IPS-20b (cell line): Measurements from ENCODE around the gene SLC8A2.
A peak's percentile ranks its signal among the peaks of the same experiment; 100 is the strongest.

Experiments
- H3K27ac ChIP-seq: one replicate; pipeline ENCODE4 v1.5.1; 2013; ENCODE audit warnings: low read length
- H3K27me3 ChIP-seq: 2 replicates; pipeline ENCODE4 v1.6.1; 2013; ENCODE audit warnings: mild to moderate bottlenecking, low read length, inconsistent platforms; ENCODE audit not compliant: insufficient read depth
- H3K36me3 ChIP-seq: 2 replicates; pipeline ENCODE4 v1.6.1; 2013; ENCODE audit warnings: low read depth, mild to moderate bottlenecking, inconsistent platforms, low read length, moderate library complexity; ENCODE audit not compliant: insufficient read depth
- H3K4me1 ChIP-seq: 2 replicates; pipeline ENCODE4 v1.6.1; 2013; ENCODE audit warnings: mild to moderate bottlenecking, control low read depth, inconsistent platforms, low read length, moderate library complexity; ENCODE audit not compliant: insufficient read depth
- H3K4me3 ChIP-seq: 2 replicates; pipeline ENCODE4 v1.5.1; 2013; ENCODE audit warnings: mild to moderate bottlenecking, low read length, inconsistent platforms
- H3K9ac ChIP-seq: 2 replicates; pipeline ENCODE4 v1.6.1; 2013; ENCODE audit warnings: low read depth, mild to moderate bottlenecking, inconsistent platforms, low read length, moderate library complexity
- H3K9me3 ChIP-seq: 2 replicates; pipeline ENCODE4 v1.6.1; 2013; ENCODE audit warnings: mild to moderate bottlenecking, low read depth, low read length, inconsistent platforms; ENCODE audit not compliant: insufficient read depth

SLC8A2 gene

DNA sequence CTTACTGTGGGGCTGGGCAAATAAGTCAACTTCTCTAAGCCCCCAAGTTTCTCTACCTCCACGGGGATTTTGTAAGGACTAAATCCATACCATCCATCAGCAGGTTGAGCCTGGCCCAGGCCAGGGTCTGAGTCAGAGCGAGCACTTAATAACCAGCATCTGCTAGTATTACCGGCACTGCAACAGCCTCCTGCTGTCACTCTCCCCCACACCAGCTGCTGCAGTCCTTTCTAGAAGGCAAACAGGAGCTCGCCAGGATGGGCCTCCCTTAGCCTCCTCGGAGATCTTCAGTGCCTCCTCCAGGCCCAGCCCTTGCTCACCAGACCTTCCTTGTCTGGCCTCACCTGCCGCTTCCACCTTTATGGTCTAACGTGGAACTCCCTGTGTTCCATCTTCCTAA lies 40.0 kb upstream of the SLC8A2 start:
- Histone ChIP-seq H3K27ac (no peak overlapping the region), H3K4me3 (no peak overlapping the region), H3K4me1 (peaks cover 3% of the 10 kb centered on the region; the same call in 1 of the 2 replicates), H3K9me3 (no peaks in the 10 kb centered on the region), H3K27me3 (no peaks in the 10 kb centered on the region), H3K9ac (no peak overlapping the region), H3K36me3 (no peaks in the 10 kb centered on the region)

DNA sequence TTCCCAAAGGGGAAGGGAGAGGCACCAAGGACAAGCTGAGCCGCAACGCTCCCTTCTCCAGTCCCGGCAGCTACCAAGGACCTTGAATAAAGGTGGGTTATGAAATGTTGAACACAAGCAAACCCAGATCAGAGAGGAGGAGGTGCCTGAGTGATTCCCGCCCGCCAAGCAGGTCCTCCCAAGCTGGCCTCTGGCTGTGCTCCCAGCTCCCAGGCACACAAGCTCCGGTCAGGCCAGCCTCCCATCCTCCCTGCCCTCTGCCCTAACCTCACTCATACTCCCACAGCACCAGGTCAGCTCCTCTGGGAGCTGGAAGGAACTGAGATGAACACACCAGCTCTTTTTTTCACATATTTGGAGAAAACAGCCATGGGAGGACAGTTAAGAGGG lies 39.4 kb upstream of the SLC8A2 start:
- Histone ChIP-seq H3K27me3 (no peaks in the 10 kb centered on the region), H3K36me3 (no peaks in the 10 kb centered on the region), H3K4me3 (no peak overlapping the region), H3K27ac (no peak overlapping the region), H3K9me3 (no peaks in the 10 kb centered on the region), H3K4me1 (peaks cover 3% of the 10 kb centered on the region; the same call in 1 of the 2 replicates), H3K9ac (no peak overlapping the region)

GRCh38 chr19:47510516-47511127 lies 38.9 kb upstream of the SLC8A2 start:
- Histone ChIP-seq H3K27ac (no peak overlapping the region), H3K4me3 (no peak overlapping the region), H3K9ac (no peak overlapping the region), H3K4me1 (peaks cover 3% of the 10 kb centered on the region; the same call in 1 of the 2 replicates), H3K9me3 (no peaks in the 10 kb centered on the region), H3K36me3 (no peaks in the 10 kb centered on the region), H3K27me3 (no peaks in the 10 kb centered on the region)

DNA sequence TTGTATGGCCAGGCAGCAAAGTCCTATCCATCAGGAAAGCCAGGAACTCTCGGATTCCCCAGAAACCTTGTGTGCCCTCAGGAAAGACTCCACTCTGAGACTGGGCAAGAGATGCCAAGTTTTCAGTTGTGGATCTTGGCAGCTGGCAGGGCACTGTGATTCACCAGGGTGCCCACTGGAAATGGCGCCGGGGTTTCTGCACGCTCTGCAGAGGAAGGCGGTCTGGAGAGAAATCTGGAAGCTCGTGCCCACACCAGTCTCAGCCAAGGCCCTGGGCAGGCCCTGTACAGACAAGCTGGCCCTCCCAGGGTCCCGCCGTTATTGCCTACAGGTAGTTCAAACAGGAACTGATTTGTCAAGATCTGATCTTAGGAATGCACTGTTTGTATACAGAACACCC lies 38.3 kb upstream of the SLC8A2 start:
- Histone ChIP-seq H3K27me3 (no peaks in the 10 kb centered on the region), H3K36me3 (no peaks in the 10 kb centered on the region), H3K9me3 (no peaks in the 10 kb centered on the region), H3K27ac (no peak overlapping the region), H3K4me1 (peaks cover 3% of the 10 kb centered on the region; the same call in 1 of the 2 replicates), H3K9ac (no peak overlapping the region; the same call in 1 of the 2 replicates), H3K4me3 (no peak overlapping the region)

DNA sequence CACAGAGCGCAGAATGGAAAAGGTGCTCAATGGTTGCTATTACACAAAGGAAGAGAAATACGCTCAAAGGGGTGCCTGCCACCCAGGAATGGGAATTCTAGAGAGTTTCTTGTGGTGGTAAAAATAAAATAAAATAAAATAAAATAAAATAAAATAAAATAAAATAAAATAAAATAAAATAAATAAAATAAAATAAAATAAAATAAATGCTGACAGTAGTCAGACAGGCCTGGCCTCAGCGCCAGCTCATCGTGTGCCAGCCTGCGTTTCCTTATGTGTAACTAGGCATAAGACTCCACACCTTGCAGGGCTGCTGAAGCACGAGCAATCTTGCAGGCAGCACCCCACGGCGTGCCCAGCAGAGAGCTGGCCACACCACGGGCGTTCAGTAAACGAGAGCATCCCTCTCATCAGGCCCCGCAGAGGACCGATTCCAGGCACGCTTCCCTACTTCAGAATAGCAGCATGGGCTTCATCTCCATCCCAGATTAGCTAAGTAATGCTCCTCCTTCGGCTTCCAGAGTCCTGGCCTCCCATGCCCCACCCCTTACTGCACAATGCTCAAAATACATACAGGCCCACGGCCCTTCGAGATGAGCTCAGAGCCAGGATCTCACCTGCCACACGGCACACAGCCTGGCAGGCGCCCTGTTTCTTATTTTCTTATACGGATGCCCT lies 37.6 kb upstream of the SLC8A2 start:
- no peaks in the 10 kb centered on the region for H3K9me3 ChIP-seq
- H3K27ac ChIP-seq = no peak overlapping the region
- no peaks in the 10 kb centered on the region for H3K27me3 ChIP-seq
- no peak overlapping the region; the same call in 1 of the 2 replicates for H3K9ac ChIP-seq
- H3K36me3 ChIP-seq = no peaks in the 10 kb centered on the region
- H3K4me3 ChIP-seq = no peak overlapping the region
- peaks cover 3% of the 10 kb centered on the region; the same call in 1 of the 2 replicates for H3K4me1 ChIP-seq

GRCh38 chr19:47508721-47509120 lies 37.0 kb upstream of the SLC8A2 start:
- H3K9me3 ChIP-seq = no peaks in the 10 kb centered on the region
- H3K27me3 ChIP-seq = no peaks in the 10 kb centered on the region
- H3K36me3 ChIP-seq = no peaks in the 10 kb centered on the region; the same call in 1 of the 2 replicates
- no peak overlapping the region for H3K4me3 ChIP-seq
- H3K9ac ChIP-seq = no peak overlapping the region
- no peak overlapping the region for H3K27ac ChIP-seq
- H3K4me1 ChIP-seq = peaks cover 3% of the 10 kb centered on the region; the same call in 1 of the 2 replicates

DNA sequence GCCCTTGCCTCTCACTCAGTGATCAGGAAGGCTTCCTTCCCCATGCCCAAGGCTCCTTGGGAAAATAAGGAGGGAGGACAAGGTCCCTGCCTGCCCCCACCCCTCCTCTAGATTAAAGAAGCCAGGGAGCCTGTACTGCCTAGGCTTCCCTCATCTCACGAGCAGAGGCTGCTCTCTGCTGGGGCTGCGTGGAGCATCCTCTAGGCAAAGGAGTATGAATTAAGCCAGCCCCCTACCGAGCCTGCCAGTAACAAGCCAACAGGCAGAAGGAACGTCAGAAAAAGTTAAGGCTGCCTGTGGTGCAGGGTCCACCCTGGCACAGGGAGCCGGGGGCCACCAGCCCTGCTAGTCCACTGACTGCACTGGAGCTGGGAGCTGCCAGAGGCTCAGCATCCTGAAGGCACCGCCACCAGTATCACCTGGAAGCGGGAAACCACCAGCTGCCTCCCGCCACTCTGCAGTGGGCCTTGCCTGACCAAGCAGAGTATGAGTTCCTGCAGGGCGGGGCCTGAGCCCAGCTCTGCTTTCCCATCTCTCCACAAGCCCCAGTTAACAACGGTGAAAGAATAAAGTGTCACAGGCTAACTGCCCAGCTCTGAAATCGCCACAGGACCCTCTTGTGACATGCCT lies 36.3 kb upstream of the SLC8A2 start:
- Histone ChIP-seq H3K9ac (peak overlapping the region; percentile 25; the same call in 1 of the 2 replicates), H3K27ac (no peak overlapping the region), H3K4me1 (no peaks in the 10 kb centered on the region), H3K9me3 (no peaks in the 10 kb centered on the region), H3K36me3 (peaks cover 3% of the 10 kb centered on the region; the same call in 1 of the 2 replicates), H3K27me3 (no peaks in the 10 kb centered on the region), H3K4me3 (no peak overlapping the region)

DNA sequence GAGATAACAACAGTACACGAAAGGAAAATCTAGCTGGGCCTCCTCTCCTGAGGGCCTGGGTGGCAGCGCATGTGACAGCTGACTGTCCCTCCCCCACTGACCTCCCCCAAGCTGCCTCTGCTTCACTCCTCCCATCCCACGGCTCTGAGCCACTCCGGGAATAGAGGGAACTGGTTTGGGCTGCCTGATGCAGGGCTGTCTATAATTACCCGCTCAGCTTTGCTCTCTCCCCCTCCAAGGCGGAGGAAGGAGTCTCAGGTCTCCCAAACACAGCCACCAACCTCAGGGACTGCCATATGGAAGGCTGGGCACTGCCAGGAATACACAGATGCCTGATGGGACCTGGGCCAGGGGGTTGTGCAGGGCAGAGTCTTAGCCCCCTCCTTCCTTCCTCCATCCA lies 35.3 kb upstream of the SLC8A2 start:
- H3K9ac ChIP-seq = no peak overlapping the region
- no peaks in the 10 kb centered on the region for H3K9me3 ChIP-seq
- H3K4me3 ChIP-seq = no peak overlapping the region
- no peaks in the 10 kb centered on the region for H3K27me3 ChIP-seq
- no peak overlapping the region for H3K27ac ChIP-seq
- peaks cover 6% of the 10 kb centered on the region; the same call in 1 of the 2 replicates for H3K36me3 ChIP-seq
- H3K4me1 ChIP-seq = no peaks in the 10 kb centered on the region

DNA sequence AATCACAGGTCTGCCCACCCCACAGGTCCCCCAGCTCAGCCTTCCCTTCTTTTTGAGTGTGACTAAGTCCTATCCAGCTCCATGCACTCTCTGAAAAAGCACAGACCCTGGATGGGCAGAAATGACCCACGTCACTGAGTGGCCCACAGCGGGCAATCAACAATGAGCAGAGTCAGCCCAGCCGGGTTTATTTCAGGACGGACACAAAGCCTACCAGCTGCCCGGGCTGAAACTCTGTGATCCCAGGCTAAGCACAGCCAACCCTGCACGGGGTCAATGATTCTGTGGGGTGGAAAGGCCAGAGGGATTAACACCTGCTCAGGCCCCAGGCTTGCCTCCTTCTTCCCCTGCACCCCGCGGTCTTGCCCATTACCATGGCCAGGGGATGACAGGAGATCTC lies 34.8 kb upstream of the SLC8A2 start:
- H3K27ac ChIP-seq = no peak overlapping the region
- H3K27me3 ChIP-seq = no peaks in the 10 kb centered on the region
- peaks cover 9% of the 10 kb centered on the region; the same call in 1 of the 2 replicates for H3K36me3 ChIP-seq
- no peak overlapping the region; the same call in 1 of the 2 replicates for H3K9ac ChIP-seq
- no peaks in the 10 kb centered on the region for H3K4me1 ChIP-seq
- no peak overlapping the region for H3K4me3 ChIP-seq
- no peaks in the 10 kb centered on the region for H3K9me3 ChIP-seq

DNA sequence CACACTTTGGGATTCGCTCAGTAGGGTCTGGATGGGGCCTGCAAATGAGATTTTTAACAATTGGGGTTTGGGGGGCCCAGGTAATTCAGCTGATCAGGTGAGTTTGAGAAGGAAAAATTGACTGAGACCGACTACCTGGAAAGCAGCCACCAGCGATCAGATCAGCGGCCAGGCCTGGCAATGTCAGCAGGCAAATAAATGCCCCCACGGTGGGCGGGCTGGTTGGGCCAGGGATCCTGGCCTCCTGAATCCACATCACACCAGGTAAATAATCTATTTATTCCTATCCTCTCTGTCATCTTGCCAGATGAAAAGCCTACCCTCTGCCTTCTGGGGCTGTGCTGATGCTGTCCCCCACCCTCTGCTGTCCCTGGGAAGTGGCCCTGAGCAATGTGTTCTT lies 33.8 kb upstream of the SLC8A2 start:
- no peaks in the 10 kb centered on the region for H3K9me3 ChIP-seq
- H3K27me3 ChIP-seq = no peaks in the 10 kb centered on the region
- H3K36me3 ChIP-seq = peaks cover 12% of the 10 kb centered on the region; the same call in 1 of the 2 replicates
- H3K4me3 ChIP-seq = no peak overlapping the region
- H3K9ac ChIP-seq = no peak overlapping the region; the same call in 1 of the 2 replicates
- no peaks in the 10 kb centered on the region for H3K4me1 ChIP-seq
- no peak overlapping the region for H3K27ac ChIP-seq

DNA sequence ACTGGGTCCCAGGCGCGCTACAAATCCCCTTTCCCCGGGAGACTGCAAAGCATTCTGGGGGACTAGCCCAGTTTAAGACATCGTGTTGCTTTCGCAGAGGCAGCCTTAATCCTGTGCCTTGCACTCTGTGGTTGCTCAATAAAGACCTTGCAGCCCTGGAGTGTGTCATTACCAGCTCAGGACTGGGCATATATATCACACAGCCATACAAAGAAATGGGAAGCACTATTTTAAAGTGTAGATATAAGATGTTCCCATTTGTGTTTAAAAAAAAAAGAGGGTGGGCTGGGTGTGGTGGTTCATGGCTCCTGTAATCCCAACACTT lies 32.1 kb upstream of the SLC8A2 start:
- H3K9ac ChIP-seq = no peak overlapping the region
- peaks cover 17% of the 10 kb centered on the region; the same call in 1 of the 2 replicates for H3K36me3 ChIP-seq

More for the DNA sequence above, 32.1 kb upstream of the SLC8A2 start:
- Histone ChIP-seq H3K27me3 (no peaks in the 10 kb centered on the region), H3K9me3 (no peaks in the 10 kb centered on the region), H3K4me3 (no peak overlapping the region), H3K4me1 (no peaks in the 10 kb centered on the region), H3K27ac (no peak overlapping the region)
